ENCODE data around the gene SORBS1. TPM values are rescaled to one million over a fixed set of nuclear protein-coding genes. Genes with fewer than 3 reads are reported as not detected.
A peak's percentile ranks its signal among the peaks of the same experiment; 100 is the strongest.
"Not testable (repeated sequence)": the region's sequence is repeated elsewhere in the genome, so short reads cannot be mapped to it uniquely, and the experiment has no call there.

The SORBS1 gene
- polyA plus RNA-seq, 10 donors: 49.7 to 107 (median 71.2) TPM

DNA sequence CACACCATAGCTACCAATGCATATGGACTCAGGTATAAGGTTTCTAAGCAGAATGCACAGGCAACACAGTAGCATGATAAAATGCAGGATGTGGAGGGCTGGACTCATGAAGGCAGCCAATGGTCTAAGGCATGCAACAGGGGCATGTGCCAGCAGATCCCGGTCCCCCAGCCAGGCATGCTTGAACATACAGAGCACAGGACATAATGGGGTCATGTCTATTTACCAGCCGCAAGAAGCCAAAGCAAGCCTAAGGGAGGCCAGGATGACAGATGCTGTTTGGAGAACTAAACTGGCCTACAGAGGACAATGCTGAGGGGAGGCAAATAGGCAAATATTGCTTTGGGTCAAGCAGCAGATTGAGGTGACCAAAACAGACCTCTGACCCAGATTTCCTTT is 210.3 kb downstream of the SORBS1 start:
- no peak for DNase-seq

DNA sequence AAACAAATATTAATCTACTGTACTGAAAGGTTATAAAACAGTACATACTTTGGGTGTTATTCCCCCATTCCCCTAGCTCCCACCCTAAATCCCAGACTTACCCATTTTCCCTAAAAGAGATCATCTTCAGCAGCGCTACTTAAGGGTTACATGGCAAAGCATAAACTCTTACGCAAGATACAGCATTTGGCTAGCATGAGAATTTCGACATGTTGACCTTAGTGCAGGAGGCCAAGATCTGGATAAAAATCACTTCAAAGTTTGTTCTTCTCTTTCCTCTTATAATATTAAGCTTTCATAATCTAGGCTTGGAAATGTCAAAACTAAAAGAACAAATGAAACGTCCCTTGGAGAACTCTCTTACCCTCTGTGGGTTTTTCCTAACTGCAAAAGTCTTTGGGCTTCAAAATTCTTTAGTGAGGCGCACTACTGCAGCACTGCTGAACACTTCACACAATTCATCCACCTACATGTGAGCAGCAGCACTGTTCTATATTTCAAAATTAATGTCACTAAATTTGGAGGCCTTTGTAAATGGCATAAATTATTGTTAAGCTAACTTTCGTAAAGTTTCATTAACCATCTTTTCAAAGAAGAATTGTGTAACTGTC is 210.8 kb downstream of the SORBS1 start:
- peak in 2 of 3 donors; percentile 22 to 53 for DNase-seq

DNA sequence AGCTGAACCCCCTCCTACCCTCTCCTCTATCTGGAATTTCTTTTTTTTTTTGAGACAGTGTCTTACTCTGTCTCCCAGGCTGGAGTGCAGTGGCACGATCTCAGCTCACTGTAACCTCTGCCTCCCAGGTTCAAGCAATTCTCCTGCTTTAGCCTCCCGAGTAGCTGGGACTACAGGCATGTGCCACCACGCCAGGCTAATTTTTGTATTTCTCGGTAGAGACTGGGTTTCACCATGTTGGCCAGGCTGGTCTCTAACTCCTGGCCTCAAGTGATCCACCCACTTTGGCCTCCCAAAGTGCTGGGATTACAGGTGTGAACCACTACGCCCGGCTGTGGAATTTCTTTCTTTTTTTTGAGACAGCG is 213.8 kb downstream of the SORBS1 start:
- DNase-seq: not testable (repeated sequence)

DNA sequence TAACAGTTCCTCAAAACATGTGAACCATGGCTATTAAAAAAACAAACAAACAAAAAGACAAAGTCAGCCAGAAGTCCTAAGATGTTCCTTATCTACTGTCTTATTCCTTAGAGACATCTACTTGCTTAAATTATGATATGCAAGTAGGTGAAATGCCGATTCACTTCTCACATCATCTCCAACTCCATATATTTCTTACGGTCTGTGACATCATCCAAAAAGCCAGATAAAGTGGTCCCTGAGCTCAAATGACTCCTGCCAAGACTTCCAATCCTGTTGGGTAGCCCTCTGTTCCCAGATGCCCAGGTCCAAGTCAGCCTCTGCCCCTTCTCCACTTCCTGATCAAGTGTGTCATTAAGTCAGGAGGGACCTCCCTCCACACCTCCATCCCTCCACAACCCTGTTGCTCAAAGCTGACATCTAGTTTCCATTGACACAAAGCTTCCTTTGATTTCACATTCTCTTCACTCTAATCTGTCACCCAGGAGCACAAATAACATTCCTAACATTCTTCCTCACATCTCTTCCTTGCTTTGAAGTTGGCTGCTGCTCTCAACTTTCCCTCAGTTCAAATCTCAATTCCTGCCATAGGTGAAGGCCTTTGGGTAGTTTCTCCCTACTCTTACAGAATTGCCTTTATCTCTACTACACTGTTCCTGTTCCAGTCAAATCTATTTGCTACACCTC is 214.3 kb downstream of the SORBS1 start:
- DNase-seq: no peak

DNA sequence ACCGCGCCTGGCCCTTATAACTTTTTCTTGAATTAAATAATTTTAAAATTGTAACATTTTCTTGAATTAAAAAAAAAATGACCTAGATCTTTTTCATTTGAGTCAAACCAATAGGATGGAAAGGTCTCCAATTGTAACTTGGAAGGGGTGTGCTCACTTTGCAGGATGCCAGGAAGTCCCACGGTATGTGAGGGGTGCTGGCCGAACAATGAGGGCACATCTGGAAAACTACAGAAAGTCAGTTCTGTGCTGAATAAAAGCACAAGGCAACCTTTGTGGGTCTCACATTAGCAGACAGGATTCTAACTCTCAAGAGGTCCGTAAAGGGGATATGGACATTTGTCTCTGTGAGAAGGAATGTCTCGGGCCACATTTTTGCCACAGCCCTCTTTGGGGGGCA is 217.6 kb downstream of the SORBS1 start:
- DNase-seq: no peak

DNA sequence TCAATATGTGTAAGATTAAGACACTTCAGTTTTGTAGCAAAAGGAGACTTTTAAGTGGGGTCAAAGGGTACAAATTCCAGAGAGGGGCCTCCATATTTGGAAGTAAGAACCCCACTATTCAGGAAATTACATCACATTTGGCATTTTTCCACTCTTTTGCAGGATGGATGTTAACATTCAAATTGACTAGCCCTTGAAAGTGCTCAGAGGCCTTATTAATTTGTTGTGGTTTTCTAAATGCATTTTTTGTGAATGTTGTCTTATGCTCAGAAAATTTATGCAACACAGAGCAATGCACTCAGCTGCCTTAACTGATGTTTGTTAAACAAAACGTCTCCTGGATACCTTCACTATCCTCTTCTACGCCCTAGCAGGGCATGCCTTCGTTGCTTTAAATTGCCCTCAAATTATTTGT is 219.4 kb downstream of the SORBS1 start:
- peak in 1 of 3 donors; percentile 56 for DNase-seq

DNA sequence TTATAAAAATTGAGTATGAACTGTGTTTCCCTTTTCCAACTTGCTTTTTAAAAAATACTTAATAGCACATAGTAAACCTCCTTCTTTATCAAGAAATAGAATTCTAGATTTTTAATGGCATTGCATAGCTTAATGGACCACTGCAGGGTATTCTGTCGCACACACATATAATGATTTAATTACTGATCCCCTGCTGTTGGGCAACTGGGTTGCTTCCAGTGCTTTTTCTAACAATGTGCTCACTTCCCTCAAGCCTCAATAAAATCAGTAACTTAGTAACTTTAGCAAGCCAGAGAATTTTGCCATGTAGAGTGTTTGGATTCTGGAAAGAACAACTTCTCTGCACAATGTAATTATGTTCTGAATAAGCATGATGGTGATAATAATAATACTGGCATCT is 221.3 kb downstream of the SORBS1 start:
- DNase-seq: no peak

DNA sequence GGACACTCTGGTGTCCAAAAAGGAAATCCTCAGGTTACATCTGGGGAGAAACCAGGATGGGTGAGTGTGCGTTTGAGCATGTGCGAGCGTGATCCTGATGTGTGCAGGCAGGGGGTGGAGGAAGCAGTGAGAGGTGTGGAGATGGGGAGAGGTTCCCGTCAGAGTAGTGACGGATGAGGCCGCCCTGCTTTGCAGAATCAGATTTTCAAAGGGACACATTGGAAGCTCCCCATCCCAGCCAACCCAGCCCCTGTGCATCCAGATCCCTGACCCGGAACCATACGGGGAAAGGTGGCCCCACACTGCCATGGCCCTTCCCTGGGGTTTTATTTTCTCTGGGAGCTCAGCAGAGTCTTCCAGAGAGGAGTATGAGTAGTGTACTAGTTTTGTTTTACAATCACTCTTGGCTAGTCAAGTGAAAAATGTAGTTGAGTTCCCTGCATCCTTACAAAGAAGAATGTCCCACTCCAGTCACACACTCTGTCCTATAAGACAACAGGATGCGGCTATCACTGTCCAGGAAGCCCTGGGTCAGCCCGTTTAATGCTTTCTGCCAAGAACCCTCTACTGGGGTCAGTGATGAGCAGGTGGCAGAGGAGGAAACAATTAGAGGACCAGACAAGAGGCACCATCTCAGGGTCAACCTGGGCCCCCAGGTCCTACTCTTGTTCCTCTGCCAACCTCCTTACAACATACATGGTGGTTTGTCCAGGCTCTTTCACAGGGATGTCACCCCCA is 223.6 kb downstream of the SORBS1 start:
- DNase-seq: no peak

DNA sequence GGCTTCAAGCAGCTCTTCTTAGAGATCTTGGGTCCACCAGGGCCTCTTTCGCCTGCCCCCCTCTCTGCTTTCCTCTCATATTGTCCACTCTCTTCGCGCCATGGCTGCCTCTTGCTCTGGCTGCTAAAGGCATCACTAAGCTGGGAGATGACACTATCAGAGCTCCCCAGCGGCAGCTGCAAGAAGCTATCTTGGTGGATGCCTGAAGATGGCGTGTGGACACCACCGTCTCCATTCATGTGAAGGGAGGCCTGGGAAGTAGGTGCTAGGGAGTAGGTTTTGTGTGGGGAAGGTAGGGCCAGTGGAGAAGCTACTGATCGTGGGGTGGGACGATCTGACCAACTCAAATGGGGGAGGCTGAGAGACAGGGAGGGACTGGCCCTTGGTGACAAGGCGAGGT is 224.5 kb downstream of the SORBS1 start:
- DNase-seq: no peak

DNA sequence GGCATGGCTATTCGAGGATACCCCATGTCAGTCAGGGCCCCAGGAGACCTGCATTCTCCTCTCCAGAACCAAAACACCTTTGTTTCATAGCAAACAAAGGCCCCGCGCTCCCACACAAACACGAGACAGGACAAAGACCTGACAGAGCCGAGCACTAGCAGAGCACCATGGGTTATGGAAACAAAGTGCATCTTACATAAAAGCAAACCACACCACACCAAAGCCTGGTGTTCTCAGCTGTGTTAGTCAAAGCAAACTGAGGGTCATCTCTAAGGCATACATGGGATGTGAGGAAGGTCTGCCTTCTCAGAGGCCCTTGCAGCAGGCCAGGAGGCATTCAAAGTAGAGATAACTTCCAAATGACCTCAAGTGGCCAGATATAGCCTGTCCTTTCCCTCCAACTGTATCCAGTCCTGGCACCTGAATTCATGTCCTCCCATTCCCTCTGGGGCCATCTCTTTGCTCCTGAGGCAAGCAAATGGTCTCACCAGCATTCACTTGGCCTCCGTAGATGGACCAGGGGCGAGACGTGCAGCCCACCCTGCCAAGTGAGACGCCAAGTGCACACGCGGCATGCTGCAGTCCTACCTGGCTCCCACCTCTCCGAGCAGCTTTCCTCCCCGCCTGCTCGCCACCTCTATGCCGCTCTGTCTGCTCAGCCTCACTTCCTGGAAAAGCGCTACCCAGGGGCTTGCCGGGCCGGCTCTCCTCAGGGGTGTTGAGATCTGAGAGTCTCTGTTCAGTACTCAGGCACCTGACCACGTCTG is 225.1 kb downstream of the SORBS1 start:
- no peak for DNase-seq

DNA sequence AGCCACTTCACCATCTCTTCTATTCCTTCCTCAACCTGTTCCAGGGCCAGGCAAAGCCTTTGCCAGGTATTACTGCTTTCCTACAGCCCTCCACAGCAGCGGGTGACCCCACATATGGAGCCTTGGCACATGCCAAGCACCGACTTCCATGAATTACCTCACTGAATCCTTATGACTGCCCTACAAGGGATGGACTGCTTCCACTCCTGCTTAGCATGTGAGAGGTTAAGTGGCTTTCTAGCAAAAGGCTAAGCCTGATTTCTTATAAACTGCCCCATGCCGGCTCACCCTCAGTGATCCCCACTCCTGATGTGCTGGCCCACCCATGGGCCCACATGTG is 226.4 kb downstream of the SORBS1 start:
- no peak for DNase-seq

DNA sequence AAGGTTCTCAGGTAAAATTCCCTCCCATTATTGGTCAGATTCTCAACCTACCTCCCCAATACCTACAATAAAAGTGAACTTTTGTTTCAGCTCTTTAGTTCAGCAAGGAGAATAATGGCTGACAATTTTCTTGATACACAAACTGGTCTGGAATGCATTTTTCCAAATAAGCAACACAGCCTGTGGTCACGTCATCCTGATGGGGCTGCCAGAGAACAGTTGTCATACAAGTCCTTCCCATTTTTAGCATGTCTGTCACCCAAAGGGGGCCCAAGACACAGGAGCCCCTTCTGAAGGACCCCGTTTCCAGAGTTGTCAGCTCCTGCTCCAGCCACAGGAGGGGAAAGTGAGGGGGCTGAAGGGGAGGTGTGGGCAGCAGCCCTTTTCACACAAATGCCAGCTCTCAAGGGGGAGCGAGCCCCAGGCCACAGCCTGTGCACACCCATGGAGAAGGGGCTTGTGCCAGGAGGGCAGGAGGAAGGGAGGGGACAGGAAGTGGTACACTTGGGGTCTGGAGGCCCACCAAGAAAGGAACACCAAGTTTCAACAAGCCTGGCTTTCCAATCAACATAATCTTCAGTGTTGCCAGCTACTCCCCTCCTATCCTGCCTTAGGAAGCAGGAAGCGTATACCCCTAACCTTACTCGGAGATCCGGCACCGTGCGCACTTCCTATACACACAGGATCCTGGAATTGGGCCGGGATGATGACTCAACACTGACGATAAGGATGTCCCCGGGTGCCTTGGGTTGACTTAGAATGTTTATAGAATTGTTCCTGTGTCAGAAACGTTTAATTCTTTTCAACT is 227.0 kb downstream of the SORBS1 start:
- DNase-seq: peak in 2 of 3 donors; percentile 29 to 59

DNA sequence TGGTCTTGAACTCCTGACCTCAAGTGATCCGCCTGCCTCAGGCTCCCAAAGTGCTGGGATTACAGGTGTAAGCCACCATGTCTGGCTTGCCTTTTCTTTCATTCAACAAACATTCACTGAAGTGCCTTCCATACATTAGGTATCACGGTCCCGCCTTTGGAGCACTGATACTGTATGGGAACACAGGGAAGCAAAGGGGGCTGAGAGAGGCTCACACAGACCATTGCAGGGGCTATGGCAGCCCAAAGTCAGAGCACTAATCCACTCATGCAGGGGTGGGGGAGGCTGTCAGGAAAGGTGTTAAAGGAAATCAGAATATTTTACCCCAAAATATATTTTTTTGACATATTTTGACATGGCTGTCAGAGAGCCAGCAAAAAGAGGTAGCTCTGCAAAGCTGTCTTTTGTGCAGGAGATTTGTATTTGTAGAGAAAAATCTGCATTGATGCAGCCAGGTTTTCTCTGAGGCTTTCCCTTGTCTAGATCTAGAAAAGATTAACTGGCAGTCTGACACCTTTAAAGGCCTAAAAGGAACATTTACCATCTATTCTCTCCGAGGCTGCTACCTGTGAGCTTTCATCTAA is 228.4 kb downstream of the SORBS1 start:
- no peak for DNase-seq

DNA sequence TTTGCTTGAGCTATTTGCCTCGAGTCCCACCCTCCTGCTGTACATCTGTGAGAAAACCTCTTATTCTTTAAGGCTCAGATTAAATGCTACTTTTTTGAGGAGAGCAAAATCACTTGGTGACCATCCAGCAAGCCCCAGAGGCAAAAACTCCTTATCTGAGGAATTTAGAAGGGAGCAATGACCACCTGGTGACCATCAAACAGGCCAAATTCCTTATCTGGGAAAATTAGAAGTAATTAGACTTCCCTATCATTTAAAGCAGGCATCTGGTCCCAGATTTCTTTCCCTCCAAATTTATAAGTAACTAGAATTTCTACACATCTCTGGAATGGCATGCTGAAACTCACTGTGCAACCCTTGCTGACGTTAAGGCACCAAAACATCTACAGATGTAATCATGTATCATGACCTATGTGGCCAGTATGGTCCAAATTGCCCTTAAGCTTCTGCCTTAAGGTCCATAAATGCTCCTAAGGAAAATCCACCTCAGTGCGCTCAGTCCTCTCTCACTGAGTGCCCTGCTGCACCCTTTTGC is 229.5 kb downstream of the SORBS1 start:
- DNase-seq: no peak

DNA sequence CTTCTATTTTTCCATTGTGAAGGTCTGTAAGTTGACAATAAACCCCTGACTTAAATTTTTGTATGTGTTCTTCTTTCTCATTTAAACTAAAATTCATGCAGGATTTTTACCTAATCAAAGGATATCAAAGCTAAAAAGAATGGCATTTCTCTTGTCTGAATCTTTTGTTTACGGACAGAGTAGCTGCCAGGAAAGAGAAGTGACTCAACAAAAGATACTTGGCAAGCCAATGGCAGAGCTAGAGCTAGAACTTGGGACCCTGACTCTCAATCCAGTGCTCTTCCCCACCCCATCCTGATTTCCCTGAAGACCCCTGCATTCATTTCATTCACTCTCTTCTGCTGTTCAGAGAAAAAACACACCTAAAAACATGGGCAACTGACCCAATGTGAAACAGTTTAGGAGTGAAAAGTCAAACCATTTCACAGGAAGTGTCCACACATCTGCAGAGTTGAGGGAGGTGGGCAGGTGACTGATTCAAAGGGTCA is 230.2 kb downstream of the SORBS1 start:
- no peak for DNase-seq

DNA sequence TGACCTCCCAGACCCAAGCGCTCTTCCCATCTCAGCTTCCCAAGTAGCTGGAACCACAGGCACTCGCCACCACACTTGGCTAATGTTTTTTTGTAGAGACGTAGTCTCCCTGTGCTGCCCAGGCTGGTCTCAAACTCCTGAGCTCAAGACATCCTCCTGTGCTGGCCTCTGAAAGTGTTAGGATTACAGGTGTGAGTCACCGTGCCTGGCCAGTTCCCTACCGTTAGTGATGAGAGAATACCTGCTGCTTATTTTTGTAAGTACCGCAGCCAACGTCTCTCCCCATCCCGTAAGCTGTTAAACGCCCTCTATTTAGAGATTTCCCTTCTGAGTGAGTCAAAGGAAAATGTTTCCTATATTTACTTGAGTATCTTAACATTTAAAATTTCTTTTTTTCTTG is 231.9 kb downstream of the SORBS1 start:
- no peak for DNase-seq

DNA sequence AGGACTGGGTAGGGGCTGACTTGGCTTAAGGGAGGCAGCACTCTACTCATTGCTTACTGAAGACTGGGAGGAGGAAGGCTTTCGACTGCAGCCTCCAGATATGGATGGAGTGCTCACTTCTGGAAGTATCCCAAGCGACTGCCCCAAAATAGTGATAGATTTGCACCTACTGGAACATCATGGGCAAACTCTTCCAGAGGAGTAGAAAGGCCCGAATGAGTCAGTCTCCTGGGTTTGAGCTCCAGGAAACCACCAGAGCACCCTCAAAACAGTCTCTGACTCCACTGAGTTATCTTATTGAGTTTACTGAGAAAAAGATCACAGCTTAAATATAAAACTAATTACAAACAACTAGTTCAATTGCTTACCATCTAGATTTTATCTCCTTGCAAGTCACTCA is 233.2 kb downstream of the SORBS1 start:
- DNase-seq: no peak

DNA sequence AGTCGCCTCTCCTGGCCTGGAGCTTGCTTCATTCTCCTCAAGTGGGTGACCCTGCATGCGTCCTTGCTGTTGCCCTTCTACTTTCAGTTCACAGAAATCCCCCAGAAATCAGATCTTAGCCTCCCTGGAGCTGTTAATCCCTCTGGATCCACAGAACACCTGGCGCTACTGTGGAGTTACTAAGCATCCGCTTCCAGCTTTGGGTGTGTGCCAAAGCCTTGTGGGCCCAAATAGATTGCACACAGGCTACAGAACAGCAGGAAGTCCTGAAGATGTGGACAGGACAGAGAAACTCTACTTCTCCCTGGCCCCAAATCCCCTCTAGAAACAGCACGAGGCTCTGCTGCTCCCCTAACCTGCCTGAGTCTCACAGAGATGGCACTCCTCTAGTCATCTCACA is 233.8 kb downstream of the SORBS1 start:
- DNase-seq: peak; percentile 53 to 63 (median 60)

DNA sequence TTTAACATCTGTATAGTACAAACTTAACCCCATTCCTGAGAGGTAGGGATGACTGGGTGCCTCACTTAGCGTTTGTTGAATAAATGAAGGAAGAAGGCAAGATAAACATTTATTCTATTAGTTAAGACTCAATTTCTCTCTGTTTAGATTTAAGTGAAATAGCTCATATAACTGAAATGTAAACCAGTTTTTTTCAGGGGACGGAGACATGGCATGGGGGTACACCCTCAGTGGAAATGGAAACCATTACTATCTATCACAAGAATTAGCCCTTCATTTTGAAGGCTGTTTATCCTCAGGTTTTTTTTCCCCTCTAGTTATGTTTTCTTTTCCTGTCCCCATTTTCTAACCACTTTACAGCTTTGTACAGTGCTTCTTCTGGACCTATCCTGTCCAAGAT is 234.8 kb downstream of the SORBS1 start:
- no peak for DNase-seq

DNA sequence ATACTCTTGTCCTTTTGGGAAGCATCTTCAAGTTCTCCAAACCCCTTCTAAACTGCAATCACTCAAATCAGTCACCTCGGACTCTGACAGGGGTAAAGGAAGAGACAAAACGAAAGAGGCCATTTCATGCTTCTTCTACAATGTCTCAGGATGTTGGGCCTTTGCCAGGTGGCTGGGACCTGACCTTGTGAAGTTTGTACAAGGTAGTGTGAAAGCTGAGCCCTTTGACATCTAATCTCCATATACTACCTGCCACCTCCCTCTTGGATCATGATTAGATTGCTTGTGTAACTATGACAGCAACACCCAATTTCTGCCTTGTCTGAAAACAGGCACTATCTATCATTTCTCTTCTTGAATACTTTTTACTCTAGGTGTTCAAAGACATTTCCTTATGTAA is 235.3 kb downstream of the SORBS1 start:
- no peak for DNase-seq

Data from muscle of back (tissue), 11 donors.